ENCODE results near the gene ADAMTS5.

The ADAMTS5 gene

DNA sequence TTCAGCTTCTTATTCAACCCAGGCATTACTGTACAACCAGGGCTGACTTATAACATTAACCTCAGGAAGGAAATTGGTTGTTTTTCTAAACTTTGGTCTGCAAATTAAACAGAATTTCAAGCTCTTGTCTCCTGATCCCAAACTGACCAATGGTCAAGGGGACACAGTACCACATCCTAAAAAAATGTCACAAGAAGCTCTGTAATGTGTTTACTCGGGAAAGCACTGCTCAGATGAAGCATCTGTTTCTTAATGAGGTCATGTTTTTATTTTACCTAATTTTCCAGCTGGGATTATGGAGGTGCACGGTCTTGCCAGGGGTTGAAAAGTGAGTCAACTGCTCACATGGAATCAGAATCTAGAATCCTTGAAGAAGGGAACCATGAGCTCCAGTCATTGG lies 18.7 kb downstream of the ADAMTS5 start:
- no peak for DNase-seq (ENCODE audit: low read depth)

DNA sequence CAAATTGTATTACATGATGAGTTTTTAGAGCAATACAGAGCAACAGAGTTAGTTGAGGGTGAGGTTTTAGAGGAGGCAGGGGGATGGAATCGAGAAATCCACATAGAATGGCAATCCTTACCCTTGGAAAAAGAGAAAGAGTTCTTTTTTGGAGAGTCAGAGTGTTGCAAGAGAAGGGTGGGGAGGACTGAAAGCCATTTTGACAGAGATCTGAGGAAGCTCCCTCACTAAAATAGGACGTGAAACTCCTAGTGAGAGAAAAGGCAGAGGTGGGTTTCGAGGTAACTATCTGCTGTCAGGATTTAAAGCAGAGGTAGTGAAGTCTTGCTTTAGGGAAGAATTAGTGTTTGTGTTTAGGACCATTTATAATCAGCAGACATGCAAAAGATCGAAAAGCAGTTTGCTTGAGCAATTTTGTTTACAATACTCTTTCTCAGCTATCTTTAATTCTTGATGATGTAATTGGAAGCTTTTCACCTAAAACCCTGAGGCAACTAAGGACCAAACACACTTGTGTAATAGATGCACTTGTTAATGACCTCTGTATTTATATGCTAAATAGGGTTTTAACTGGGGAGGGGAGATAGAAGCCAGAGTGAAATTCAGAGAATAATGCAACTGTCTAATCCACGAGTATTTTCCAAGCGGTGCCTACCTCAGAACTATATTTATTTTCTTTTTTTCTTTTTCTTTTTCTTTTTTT lies 20.0 kb downstream of the ADAMTS5 start:
- no peak for DNase-seq (ENCODE audit: low read depth)

DNA sequence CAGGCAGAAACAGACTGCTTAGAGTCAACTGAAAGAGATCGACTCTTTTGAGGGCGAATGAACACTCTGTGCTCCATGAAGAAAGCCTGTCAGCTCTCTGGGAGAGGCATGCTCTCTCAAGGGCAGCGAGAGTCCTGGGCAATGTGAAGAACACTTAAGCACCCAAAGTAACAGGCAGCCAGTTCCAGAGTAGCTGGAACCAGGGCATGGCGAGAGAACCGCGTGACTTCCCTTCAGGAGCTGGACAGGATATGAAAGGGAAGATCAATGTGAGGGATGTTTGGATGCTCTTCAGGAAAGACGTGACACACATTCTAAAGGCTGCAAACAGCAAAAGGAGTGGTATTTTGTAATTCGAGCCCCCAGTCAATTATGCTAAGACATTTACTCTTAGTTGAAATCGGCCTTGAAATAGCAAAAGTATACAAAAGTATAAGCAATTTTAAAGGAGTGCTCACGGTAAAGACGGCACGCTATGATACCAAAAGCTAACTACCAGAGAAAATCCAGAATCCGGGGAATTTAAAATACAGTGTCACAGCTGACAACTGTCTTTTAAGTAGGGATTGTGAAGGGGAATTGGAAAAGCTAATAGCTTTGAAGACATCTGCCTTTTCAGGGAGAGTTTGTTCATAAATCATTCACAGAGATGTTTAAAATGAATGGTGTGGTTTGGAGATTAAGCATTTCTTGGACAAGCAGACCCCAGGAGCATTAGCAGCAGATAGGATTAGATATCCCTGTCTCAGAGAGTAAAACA lies 20.8 kb downstream of the ADAMTS5 start:
- DNase-seq (ENCODE audit: low read depth) = no peak

DNA sequence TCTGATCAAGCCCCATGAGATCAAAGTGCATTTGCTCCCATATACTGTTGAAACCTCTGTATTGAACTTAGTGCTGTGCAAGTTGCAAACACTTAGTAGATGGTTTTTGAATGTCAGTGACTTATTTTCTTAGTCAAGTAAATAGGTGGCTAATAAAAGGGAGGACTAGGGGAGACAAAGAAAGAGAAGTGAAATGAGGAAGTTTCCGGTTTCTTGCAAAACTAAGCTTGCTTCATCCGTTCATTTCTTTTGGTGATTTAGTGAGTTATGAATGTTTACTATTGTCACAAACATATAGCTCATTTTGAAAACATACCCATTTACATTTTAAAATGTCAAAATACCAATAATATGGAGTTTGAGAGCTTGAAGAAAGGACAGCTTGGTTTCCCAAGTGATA lies 23.0 kb downstream of the ADAMTS5 start:
- no peak for DNase-seq (ENCODE audit: low read depth)

DNA sequence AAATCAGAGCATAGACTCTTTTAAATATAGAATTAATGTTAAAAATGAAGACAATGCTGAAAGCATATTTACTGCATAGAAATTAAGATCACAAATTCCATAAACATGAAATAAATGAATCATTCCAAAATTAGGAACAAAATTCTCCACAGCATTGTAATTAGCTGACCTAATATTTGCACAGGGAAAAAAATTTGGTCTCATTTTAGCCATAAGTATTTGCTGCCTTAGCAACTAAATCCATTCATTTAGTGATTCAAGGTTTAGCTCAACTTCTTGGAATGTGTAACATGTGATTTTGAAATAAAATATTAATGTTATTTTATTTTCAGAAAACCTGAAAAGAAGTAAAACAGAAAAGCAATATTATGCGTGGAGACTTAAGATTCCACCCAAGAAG lies 25.5 kb downstream of the ADAMTS5 start:
- peak; percentile 34 for DNase-seq (ENCODE audit: low read depth)

DNA sequence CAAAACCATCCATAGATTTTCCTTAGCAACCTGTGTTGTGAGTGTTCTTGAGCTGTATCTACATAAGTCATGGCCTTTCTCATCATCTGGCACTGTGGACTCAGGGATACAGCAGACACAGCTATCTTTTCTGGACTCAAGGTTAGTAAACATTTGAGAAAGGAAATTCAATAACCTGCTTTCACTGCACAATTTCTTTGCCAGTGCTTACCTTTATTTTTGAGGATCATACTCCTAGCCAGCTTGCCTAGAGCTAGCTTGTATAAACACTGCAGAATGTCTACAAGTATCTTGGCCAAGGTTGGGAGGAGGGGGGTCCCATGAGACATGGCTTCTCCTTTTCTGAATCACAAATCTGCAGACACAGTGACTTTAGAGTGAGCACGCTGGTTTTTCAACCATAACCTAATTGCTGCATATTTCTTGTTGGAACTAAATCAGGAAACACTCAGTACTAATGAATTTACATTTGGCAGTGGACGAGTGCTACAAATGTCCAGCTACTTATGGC lies 27.2 kb downstream of the ADAMTS5 start:
- peak; percentile 9 for DNase-seq (ENCODE audit: low read depth)

DNA sequence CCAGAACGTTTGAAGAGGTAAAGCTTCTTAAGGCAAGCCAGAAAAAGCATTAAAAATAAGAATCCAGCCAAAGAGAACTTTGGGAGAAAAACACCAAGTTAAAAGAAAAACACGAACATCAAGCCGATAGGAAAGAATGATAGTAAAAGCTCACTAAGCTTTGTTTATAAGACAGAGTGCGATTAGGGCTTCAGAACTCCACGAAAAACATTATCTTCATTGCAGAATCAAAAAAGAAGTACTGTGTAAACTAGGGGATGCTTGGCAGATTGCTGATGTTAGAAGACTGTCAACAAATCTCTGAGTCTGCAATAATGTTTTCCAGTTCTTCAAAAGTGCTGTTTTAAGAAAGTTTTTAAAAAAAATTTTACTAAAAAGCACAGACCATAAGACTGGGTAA lies 30.2 kb downstream of the ADAMTS5 start:
- DNase-seq (ENCODE audit: low read depth) = no peak

DNA sequence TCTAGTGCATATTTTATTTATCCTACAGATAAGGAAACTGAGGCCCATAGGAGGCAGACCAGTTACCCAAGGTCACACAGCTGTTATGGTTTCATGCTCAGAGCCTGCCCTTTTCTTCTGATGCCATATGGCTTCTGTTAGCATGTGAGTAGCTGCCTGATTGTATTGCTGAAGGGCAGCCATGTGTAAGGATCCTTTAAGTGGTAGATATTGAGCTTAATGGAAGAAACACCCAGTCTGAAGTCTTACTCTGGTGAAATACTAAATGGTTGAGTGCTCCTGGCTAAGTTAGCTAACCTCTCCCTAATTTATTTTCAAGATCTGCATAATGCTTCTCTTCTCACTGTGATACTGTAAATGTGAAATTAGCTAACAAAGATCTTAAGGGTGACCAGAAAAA lies 30.9 kb downstream of the ADAMTS5 start:
- no peak for DNase-seq (ENCODE audit: low read depth)

DNA sequence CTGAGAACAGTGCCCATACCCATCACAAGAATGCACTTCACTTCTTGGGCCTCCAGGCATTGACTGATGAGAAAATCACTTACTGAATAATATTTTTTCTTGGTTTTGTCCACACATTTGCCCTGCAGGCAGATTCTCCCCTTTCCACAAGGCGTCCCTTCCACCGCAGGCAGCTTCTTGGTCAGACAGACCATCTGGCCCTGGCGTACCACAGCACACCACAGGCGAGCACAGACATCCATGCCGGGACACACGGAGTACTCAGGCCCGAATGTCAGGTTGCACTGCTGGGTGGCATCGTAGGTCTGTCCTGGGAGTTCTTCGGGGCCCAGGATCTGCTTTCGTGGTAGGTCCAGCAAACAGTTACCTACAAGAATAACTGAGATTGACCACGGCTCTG lies 32.5 kb downstream of the ADAMTS5 start:
- no peak for DNase-seq (ENCODE audit: low read depth)

DNA sequence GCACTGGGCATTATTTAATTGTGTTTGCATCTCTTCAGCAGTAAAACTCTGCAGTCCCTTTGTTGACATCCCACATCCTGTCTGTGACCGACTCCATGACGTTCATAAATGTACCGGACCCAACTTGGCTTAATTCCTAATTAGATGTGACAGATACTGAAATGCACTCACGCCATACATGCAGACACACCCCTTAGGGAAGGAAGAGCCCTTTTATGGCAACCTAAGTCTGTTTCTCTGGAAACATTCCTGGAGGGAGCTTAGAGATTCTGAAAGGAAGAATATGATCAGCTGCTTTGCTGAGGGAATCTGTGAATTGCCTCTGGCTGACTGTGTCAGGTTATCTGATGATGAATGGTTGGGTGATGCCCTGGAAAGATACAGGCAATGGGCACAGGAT lies 33.4 kb downstream of the ADAMTS5 start:
- no peak for DNase-seq (ENCODE audit: low read depth)

DNA sequence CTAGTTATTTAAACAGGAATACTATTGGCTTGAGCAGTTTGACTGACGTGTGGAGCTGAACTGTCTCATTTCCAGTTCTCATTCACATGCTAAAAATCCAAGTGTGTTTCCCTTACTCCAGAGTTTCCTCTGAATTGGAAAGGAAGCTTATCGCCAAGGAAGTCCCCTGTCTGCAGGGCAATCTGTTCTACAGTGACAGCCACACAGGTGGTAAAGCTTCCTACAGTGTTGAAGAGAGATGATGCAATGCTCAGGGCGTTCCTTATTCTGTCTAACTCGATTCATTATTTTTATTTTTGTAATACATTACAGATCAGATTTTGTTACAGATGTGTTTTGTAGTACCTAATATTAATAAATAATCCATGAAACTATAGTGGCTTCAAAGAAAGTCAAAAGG lies 41.3 kb downstream of the ADAMTS5 start:
- DNase-seq (ENCODE audit: low read depth) = no peak

DNA sequence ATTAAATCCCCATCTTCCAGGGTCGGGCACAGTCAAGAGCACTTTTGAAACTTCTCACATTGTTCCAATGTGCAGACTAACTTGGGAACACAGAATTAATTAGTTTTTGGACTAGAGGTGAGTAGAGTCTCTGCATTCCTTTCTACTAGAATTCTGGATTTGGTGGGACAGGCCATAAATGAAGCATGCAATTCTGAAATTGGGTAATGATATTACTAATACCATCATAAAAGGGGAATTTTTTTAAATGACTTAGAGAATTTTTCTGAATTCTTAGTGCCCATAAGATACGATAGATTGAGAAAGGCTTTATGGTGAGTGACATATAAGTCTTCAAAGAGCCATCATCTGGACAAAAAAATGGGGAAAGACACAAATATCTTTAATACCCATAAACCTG lies 41.8 kb downstream of the ADAMTS5 start:
- DNase-seq (ENCODE audit: low read depth) = no peak

DNA sequence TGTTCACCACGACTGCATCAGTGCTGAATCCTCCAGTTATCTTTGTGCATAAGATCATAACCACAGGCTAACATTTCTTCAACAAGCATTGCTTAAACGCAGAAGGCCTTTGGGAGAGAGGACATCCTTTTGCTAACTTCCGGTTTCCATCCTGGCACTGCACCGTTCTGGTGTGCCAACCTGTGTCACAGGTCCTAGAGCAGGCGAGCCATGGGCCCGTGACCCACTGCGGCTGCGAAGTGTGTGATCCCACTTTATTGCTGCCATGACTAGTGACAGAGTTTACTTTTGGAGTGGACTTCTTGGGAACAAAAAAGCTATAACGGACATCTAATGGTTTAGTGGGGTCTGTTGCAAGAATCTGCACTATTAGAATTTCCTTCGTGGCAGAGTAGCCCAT lies 42.9 kb downstream of the ADAMTS5 start:
- DNase-seq (ENCODE audit: low read depth) = no peak

DNA sequence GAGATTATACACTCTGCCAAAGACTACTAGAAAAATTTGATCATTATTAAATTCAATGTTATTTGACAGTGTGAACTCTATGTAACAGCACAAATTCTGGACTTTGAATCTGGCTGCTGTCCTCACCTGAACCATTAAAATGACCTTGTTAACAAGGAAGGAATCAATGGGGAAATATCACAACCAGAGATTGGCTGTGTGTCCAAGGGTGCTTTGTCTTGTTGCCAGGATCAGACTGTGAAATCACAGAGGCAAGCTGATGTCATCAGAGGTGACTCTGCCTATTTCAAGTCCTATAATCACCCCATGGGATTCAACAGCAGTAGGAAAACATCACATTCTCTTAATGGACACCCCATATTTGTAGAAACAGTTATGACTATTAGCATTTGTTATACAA lies 46.8 kb downstream of the ADAMTS5 start:
- peak; percentile 5 for DNase-seq (ENCODE audit: low read depth)

DNA sequence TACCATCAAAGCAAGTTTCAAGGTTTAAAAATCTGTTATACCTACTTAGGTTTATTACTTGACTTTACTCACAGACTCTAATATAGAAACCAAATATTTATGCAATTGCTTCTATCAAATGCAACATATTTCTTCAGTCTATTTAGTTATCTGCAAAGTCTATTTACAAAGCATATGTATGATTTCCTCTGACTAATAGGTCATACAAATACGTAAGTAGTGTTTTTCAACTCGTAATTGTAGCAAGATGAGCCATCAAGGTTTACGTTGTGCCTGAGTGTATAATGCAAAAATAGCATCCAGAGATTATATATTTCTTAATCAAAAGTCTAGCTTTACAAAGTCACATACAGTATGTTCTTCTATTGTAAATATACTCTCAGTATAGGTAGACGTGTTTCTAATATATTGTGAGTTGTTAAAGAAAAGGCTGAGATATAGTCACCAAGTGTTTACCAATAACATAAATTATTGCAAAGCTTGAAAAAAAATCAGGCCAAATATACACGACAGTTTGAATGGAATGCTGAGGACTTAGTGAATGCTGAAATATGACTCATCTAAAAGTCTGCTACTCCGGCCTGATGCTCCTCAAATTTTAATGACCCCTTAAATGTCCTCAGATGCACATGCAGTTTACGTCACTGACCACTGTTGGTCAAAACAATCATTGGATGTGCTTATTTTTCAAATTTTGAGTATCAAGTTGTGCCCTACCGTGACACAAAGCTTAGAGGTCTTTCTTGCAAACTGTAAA lies 48.4 kb downstream of the ADAMTS5 start:
- peak; percentile 46 for DNase-seq (ENCODE audit: low read depth)

DNA sequence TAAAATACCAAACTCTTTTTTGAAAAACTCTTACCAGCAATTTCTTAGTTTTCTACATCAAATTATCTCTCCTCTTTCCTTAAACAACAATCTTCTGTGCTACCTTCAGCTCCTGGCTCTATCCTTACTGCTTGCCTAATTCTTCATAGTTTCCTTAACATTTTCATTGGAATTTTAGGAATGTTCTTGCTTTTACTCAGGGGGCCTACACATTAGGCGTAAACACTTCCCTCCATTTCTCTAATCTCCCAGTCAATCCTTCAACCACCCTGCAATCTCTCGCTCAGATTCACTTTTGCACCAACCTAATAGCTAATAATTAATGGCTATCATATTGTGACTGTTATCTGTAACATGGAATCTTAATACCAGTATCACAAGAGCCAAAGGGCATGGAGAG lies 50.1 kb downstream of the ADAMTS5 start:
- DNase-seq (ENCODE audit: low read depth) = no peak

DNA sequence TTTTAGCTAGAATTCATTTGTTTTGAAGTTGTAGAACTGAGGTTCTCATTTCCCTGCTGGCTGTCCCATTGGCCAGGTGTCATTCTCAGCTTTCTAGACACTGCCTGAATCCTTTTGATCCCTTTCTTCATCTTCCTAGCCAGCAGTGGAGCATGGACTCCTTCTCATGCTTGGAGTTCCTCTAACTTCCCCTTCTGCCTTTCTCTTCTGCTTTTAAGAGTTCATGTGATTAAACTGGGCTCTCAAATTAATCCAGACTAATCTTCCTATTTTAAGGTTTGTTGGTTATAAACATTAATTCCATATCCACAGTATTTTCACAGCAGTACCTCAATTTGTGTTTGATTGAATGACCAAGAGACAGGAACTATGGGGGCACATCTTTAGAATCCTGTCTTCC lies 52.3 kb downstream of the ADAMTS5 start:
- no peak for DNase-seq (ENCODE audit: low read depth)

DNA sequence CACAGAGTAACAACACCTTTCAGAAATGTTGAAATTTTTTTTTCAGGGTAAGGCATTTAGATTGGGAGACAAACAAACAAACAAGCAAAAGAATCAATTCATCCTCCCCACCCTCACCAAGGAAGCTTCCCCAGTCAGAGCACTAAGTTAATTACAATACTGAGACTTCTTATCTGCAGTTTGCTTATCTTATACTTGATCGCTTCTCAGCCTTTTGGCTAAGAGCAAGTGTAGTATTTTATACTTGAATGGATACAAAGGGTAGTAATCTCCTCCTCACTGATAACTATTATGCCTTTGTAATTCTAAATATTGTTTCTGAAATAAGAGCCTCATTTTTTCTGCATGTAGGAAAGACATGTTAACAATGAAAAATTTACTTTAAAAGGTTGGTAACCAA lies 54.4 kb downstream of the ADAMTS5 start:
- no peak for DNase-seq (ENCODE audit: low read depth)

DNA sequence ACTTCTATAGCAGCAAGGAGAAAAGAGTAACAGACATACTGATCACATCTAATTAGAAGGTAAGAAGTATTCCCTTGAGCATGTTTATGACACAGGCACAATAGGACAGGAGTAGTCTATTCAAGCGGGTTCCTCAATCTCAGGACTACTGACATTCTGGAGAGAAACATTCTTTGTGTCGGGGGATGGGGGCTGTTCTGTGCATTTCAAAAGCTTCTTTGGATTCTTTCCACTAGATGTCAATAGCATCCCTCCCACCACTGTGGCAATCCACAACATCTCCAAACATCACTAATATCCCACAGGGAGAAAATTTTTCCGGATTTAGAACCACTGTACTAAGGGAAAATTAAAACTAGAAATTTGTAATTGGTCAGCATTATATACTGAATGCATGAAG lies 56.9 kb downstream of the ADAMTS5 start:
- peak; percentile 11 for DNase-seq (ENCODE audit: low read depth)

DNA sequence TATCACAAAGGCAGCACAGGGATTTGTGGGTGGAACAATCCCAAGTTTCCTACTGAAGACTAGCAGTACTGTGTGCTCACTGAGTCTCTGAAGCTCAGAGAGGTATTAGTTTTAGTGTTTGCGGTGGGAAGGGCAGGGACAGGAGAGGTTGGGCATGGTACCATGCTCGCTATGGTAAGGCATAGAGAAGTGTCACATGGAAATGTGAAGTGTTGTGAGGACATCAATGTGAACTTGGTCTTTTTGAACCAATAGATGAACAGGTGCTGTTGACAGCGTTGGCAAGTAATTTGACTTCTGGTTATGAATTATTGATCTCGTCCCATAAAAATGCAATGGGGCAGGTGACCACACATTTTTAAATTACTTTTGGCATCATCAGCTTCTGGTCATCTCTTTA lies 65.9 kb downstream of the ADAMTS5 start:
- no peak for DNase-seq (ENCODE audit: low read depth)

DNA sequence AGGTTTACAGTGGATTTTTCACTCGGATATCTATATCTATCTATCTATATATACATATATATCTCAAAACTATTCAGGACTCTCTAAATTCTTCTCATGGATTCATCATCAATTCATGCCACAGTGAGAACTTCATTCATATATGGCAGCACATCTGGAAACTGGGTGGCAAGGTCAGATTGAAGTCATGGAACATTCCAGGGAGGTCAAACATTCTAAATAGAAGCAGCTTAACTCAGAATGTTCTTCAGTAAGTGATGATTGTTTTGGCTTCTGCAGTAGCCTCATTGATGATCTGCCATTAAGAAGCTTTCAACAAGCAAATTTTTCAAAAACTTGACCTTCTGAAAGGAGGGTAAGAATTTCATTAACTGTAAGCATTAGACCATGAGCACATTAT lies 74.7 kb downstream of the ADAMTS5 start:
- DNase-seq (ENCODE audit: low read depth) = no peak

DNA sequence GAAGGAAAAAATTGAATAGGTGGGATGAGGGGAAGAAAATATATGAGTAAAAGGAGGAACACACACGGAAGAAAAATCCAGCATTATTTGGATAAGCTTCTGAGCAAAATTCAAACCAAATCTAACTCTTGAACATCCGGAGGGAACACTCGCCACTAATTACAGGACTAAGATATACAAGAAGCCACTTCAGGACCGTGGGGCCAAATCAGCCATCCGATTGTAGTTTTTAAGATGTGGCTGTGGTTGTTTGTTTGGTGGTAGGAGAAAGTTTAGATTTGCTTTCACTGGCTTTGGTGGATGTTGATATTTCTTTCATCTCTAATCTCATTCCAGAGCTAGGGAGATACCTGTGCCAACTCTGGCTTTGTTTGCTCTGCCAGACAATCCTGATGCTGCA lies 78.0 kb downstream of the ADAMTS5 start:
- DNase-seq (ENCODE audit: low read depth) = no peak

DNA sequence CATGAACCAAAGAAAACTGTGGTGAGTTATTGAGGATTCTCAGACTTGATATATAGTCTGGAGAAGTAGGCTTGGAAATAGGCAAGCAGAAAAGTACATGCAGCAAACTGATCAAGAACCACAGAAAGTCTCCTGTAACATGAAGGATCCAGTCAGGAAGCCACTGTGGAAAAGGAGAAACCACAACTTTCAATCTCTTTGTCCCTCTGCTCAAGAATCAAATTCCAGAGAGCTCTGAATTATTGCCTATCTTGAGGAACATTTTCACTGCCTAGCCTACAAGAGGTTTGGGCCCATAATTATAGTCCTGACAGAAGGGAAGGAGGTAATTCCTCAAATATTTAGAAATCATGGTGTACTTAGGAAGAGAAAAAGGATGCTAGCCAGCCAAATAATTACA lies 78.6 kb downstream of the ADAMTS5 start:
- DNase-seq (ENCODE audit: low read depth) = peak; percentile 3

Measured in iris pigment epithelial cell (primary cell).